ENCODE data around the gene KCNQ5.
A peak's percentile ranks its signal among the peaks of the same experiment; 100 is the strongest.
"Not testable (repeated sequence)": the region's sequence is repeated elsewhere in the genome, so short reads cannot be mapped to it uniquely, and the experiment has no call there.

Gene KCNQ5

GRCh38 chr6:73180763-73181619, 559.1 kb downstream of the KCNQ5 start:
- peak; percentile 64 for DNase-seq (ENCODE audit: low read depth)

DNA sequence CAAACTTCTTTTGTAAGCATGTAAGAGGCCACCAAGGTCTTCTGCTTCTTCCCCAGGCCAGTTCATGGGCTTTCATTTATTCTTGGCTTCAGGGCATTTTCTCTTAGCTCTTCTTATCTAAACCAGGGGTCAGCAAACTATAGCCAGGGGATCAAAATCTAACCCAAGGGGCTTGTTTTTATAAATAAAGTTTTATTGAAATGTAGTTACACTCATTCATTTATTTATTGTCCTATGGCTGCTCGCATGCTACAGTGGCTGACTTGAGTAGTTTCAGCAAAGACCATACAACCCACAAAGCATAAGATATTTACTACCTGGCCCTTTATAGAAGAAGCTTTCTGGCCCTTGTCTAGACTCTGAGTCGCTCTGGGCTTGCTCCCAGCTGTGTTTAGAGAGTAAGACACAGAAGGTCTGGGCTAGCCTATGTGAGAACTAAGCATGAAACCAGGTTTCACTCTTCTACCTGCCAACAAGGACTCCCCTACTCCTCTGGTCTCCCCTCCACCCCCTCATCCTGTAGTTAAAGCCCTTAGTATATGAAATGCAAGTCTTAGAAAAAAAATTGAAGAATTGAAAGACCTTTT, 560.2 kb downstream of the KCNQ5 start:
- no peak for DNase-seq (ENCODE audit: low read depth)

- DNase-seq (ENCODE audit: low read depth): not testable (repeated sequence)
Measured at GRCh38 chr6:73193302-73193701, 571.4 kb downstream of the KCNQ5 start.

DNA sequence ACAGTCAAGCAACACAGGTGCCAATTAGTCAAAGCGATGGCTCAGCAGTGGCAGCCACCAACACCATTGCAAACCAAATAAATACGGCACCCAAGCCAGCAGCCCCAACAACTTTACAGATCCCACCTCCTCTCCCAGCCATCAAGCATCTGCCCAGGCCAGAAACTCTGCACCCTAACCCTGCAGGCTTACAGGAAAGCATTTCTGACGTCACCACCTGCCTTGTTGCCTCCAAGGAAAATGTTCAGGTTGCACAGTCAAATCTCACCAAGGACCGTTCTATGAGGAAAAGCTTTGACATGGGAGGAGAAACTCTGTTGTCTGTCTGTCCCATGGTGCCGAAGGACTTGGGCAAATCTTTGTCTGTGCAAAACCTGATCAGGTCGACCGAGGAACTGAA, 572.9 kb downstream of the KCNQ5 start:
- no peak for DNase-seq (ENCODE audit: low read depth)

DNA sequence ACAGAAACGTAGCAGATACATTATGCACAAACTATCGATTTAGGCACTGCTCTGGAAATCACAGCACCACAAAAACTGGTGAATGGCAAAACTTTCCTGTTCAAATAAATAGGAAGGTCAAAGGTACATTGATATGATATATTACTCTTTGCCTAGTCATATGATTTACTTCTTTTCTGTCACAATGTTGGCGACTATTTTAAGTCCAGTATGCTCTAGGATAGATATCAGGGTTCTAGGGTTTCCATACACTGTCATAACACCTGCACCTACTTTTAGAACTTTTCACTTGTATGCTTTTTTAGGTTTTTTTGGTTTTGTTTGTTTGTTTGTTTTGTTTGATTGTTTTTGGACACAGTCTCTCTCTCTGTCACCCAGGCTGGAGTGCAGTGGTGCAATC, 578.4 kb downstream of the KCNQ5 start:
- no peak for DNase-seq (ENCODE audit: low read depth)

GRCh38 chr6:73200735-73201134, 578.9 kb downstream of the KCNQ5 start:
- no peak for DNase-seq (ENCODE audit: low read depth)

DNA sequence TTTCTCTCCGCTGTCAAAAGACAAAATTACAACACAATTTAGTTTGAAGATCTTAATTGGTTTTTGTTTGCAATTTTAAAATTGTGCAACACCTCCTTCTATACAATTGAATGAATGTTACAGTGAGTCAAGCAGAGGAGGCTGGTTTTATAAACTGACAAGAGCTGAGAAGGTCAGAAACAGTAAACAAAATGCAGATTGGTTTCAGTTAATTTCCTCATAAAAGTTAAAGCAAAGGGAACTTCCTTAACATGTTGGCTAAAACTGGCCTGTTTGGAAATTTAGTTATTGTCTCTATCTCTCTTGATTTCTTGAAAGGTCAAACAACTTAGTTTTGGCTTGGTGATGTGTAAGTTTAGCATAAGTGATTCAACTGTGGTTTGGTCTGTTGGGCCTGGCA, 581.2 kb downstream of the KCNQ5 start:
- DNase-seq (ENCODE audit: low read depth): no peak

GRCh38 chr6:73204252-73204651, 582.4 kb downstream of the KCNQ5 start:
- DNase-seq (ENCODE audit: low read depth): no peak

DNA sequence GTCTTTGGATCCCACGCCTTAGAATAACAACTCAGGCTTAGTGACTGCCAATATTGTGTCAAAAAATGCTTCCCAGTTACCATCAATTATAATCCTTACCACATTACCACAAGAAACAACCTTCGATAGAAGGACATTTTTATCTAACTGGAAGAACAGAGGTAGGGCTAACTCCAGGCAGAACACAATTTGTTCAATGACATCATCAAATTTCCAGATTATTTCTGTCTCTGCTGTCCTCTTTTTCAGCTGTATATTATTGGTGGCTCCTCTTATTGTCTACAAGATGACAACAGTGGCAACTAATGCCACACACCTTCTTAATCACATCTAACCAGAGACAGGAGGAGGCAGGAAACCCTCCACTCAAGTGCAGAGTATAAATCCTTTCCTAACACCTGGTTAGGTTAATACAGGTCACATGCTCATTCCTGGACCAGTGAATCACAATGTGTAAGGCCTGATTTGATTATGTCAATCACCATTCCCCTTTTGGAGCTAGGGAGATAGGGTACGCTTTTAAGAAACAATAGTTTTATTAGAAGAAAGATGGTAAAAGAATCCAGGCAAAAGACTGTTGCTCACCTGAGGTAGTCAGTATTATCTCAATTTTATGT, 585.5 kb downstream of the KCNQ5 start:
- no peak for DNase-seq (ENCODE audit: low read depth)

GRCh38 chr6:73209117-73209516, 587.3 kb downstream of the KCNQ5 start:
- no peak for DNase-seq (ENCODE audit: low read depth)

- no peak for DNase-seq (ENCODE audit: low read depth)
Measured at GRCh38 chr6:73216859-73217258, 595.0 kb downstream of the KCNQ5 start.

- DNase-seq (ENCODE audit: low read depth): no peak
Measured at GRCh38 chr6:73225396-73225795, 603.5 kb downstream of the KCNQ5 start, which contains the start of gene KHDC1L. TSS of gene KHDC1L (minus strand) at chr6:73225496. CDS start at chr6:73225408, 88 bp downstream.

DNA sequence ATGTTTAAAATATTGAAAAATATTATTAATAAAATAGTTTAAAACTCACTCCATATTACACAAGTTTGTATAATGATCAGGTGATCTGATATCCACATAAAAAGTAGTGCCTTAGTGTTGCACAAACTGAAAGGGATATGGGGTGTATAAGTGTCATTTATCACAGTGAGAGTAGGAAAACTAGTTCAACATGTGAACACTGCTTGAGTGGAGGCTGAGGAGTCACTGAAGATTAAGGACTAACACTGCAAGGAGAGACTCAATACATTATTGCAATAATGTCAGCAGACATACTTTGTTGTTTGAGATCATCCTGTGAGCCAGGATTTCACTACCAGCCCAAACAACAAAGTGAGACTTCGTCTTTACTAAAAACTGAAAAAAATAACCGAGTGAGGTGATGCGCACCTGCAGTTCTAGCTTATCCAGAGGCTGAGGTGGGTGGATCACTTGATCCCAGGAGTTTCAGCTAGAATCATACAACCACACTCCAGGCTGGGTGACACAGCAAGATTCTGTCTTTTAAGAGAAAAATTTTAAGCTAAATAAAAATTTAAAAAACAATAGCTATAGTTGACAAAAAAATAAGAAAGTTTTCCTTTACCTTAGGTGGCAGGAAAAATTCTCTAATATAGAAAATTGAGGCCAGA, 605.9 kb downstream of the KCNQ5 start:
- no peak for DNase-seq (ENCODE audit: low read depth)

- no peak for DNase-seq (ENCODE audit: low read depth)
Measured at GRCh38 chr6:73231986-73232391, 610.1 kb downstream of the KCNQ5 start.

DNA sequence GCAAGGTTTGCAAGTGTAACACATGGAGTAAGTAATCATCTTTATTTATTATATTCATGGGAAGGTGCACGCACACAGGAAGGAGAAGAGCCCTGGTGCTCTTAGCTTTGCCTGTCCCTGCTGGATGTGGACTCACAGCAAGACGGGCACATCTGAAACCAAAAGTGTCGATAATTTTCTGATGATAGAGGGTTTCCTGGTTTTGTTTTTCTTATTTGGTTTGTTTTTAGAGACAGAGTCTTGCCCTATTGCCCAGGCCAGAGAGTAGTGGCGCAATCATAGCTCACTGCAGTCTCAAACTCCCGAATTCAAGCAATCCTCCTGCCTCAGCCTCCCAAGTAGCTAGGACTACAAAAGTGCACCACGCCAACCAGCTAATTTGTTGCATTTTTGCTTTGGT, 611.2 kb downstream of the KCNQ5 start:
- no peak for DNase-seq (ENCODE audit: low read depth)

DNA sequence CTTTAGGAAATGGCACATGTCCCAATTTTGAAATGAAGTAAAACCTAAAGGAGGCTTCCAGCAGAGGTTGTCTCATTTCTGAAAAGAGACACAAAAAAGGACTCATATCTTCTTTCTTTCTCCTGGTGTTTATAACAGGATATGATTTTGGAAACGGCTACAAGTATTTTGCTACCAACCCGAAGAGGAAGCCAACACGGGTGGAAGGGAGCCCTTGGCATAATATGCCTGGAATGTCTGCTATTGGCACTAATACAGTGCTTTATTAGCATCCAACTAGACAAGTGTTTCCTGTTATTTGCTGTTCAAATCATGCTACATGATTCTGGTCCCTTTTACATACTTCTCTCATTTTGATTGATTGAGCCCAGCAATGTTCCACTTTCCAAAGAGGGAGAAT, 612.1 kb downstream of the KCNQ5 start:
- DNase-seq (ENCODE audit: low read depth): not testable (repeated sequence)

GRCh38 chr6:73234733-73235132, 612.9 kb downstream of the KCNQ5 start:
- peak; percentile 44 for DNase-seq (ENCODE audit: low read depth)

DNA sequence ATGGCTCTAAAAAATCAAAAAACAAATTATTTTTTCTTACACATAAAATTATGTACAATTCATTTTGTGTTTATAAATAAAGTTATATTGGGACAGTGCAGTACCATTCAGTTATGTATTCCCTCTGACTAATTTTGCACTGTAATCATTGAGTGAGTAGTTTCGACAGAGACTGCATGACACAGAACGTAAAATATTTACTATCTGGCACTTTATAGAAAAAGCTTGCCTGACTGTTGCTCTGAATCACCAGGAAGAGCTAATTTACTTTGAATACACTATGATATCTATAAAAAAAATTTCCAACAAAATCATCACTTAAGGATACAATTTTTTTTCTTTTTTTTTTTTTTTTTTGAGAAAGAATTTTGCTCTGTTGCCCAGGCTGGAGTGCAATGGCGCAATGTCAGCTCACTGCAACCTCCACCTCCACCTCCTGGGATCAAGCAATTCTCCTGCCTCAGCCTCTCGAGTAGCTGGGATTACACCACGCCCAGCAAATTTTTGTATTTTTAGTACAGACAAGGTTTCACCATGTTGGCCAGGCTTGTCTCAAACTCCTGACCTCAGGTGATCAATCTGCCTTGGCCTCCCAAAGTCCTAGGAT, 614.4 kb downstream of the KCNQ5 start:
- peak; percentile 89 for DNase-seq (ENCODE audit: low read depth)

- no peak for DNase-seq (ENCODE audit: low read depth)
Measured at GRCh38 chr6:73240730-73241129, 618.9 kb downstream of the KCNQ5 start.

DNA sequence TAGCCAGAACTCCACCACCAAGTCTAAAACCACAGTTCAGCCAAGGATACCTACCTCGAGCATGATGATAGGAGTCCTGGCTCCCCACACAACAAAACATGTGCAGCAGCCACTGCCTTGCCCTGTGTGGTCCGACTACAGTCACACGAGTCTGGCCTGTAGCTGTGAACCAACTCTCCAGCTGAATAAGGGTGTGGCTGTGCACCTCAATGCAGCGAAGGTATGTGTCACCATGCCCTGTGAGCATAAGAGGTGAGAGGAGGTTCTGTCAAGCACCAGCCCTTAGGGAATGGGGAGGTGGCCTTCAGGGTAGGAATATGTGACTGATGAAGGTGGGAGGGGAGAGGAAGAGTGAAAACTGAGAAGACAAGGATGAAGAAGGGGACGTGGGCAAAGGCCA, 620.1 kb downstream of the KCNQ5 start:
- DNase-seq (ENCODE audit: low read depth): no peak
